Parathyroid adenoma (tissue), 2 donors: ENCODE results near the gene ISG20L2.

ENCODE experiments used
- H2AFZ ChIP-seq: fragments of 300-600 bp; sonication (generic); one replicate; pipeline ENCODE4 v1.7.0; 2017; ENCODE audit warnings: antibody characterized with exemption, mild to moderate bottlenecking
- H3K27ac ChIP-seq: fragments of 300-600 bp; sonication (generic); one replicate; pipeline ENCODE4 v1.7.0; 2017
- H3K27me3 ChIP-seq: fragments of 300-600 bp; sonication (generic); one replicate; pipeline ENCODE4 v1.7.0; 2017; ENCODE audit warnings: low read length; ENCODE audit not compliant: control insufficient read depth, insufficient read depth
- H3K36me3 ChIP-seq: fragments of 300-600 bp; sonication (generic); one replicate; pipeline ENCODE4 v1.7.0; 2017; ENCODE audit warnings: low read length; ENCODE audit not compliant: control insufficient read depth, insufficient read depth
- H3K4me1 ChIP-seq: fragments of 300-600 bp; sonication (generic); one replicate; pipeline ENCODE4 v1.7.0; 2017; ENCODE audit warnings: control low read depth
- H3K4me2 ChIP-seq: fragments of 300-600 bp; sonication (generic); one replicate; pipeline ENCODE4 v1.7.0; 2017; ENCODE audit warnings: low read length
- H3K4me3 ChIP-seq: fragments of 300-600 bp; sonication (generic); one replicate; pipeline ENCODE4 v1.7.0; 2017; ENCODE audit warnings: low read depth, low read length
- H3K79me2 ChIP-seq: fragments of 300-600 bp; sonication (generic); one replicate; pipeline ENCODE4 v1.7.0; 2017; ENCODE audit warnings: control low read depth
- H3K9ac ChIP-seq: fragments of 300-600 bp; sonication (generic); one replicate; pipeline ENCODE4 v1.7.0; 2017; ENCODE audit warnings: mild to moderate bottlenecking
- H3K9me3 ChIP-seq: fragments of 300-600 bp; sonication (generic); one replicate; pipeline ENCODE4 v1.7.0; 2017; ENCODE audit warnings: low read length; ENCODE audit not compliant: control insufficient read depth
- CTCF ChIP-seq: fragments of 300-600 bp; sonication (generic); IDR thresholded peaks from one replicate; pipeline ENCODE4 v1.7.0; 2017; ENCODE audit warnings: antibody characterized with exemption, mild to moderate bottlenecking
- donor health status: primary hyperparathyroidism.

Gene ISG20L2

DNA sequence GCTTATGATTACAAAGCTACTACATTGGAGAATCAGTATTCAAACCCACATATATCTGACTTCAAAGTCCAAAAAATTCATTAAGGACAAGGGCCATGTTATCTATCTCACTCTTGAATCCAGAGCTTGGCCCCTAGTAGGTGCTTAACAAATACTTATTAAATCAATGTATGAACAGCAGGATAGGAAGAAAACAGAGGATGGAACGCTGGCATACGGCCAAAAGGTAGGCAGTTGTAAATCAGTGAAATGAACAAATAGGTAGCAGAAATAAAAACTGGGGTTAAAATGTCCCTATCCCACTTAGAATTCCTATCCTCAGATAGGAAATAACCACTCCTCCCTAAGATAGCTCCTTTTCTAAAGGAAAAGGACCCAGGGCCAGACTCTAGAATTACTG lies 10.3 kb upstream of the ISG20L2 start:
- TF ChIP-seq CTCF = no peak
- no peak overlapping the region for H3K4me2 ChIP-seq
- no peaks in the 10 kb centered on the region for H3K79me2 ChIP-seq
- no peaks in the 10 kb centered on the region for H3K9me3 ChIP-seq
- no peak overlapping the region for H3K27ac ChIP-seq
- peaks cover 4% of the 10 kb centered on the region for H3K4me1 ChIP-seq
- H3K27me3 ChIP-seq = no peaks in the 10 kb centered on the region
- no peak overlapping the region for H2AFZ ChIP-seq
- H3K9ac ChIP-seq = no peak overlapping the region
- H3K4me3 ChIP-seq = no peak overlapping the region
- no peaks in the 10 kb centered on the region for H3K36me3 ChIP-seq

GRCh38 chr1:156738407-156738806 lies 9.8 kb upstream of the ISG20L2 start:
- Histone ChIP-seq H3K36me3 (no peaks in the 10 kb centered on the region), H3K9ac (no peak overlapping the region), H3K4me2 (no peak overlapping the region), H3K4me3 (no peak overlapping the region), H3K27me3 (no peaks in the 10 kb centered on the region), H3K27ac (no peak overlapping the region), H3K4me1 (peaks cover 4% of the 10 kb centered on the region), H3K9me3 (no peaks in the 10 kb centered on the region), H2AFZ (no peak overlapping the region), H3K79me2 (no peaks in the 10 kb centered on the region)
- no peak for TF ChIP-seq CTCF

GRCh38 chr1:156733989-156734584 lies 5.5 kb upstream of the ISG20L2 start:
- Histone ChIP-seq H3K79me2 (no peaks in the 10 kb centered on the region), H3K9me3 (no peaks in the 10 kb centered on the region), H3K27ac (no peak overlapping the region), H2AFZ (no peak overlapping the region), H3K4me3 (no peak overlapping the region), H3K9ac (no peak overlapping the region), H3K4me2 (no peak overlapping the region), H3K27me3 (no peaks in the 10 kb centered on the region), H3K4me1 (no peaks in the 10 kb centered on the region), H3K36me3 (no peaks in the 10 kb centered on the region)
- no peak for TF ChIP-seq CTCF

DNA sequence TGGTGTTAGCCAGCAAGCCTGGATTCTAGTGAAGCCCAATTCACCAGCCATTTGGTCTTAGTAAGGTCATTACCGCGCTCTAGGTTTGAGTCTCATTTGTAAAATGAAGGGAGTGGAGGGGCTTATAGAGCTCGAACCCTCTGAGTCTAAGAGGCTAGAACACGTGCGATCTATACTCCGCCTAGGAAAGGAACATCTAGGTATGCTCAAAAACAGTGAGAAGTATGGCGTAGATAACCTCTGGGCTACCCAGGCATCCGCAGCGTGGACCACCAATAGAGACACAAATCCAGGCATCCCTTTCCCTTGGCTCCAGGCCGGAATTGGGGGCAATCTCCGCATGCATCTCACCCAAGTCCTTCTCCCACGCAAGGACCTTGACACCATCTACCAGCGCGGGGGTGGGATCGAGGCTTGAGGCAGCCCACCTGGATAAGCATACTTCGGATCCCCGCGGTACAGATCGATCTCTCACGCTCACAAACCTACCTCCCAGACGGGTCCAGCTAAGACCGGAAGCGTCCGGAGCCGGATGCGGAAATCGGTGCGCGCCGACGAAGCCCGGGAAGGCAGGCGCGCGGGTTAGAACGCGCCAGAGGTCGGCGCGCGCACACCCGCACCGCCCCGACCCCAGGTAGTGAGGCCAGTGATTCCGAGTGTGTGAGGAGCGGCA lies 504 bp downstream of the ISG20L2 start, which contains the start of gene METTL25B:
METTL25B (plus strand) TSS at position 544 of the 673 bp plus-strand sequence. CDS start 636 bp downstream, outside the sequence.
- TF ChIP-seq CTCF = no peak
- no peaks in the 10 kb centered on the region for H3K9me3 ChIP-seq
- H3K9ac ChIP-seq = peak within 1 kb of the TSS; percentile 76
- no peaks in the 10 kb centered on the region for H3K27me3 ChIP-seq
- H3K4me2 ChIP-seq = peak within 1 kb of the TSS; percentile 97
- peak within 1 kb of the TSS; percentile 91 for H3K27ac ChIP-seq
- peak within 1 kb of the TSS; percentile 95 for H3K4me3 ChIP-seq
- no peaks in the 10 kb centered on the region for H3K36me3 ChIP-seq
- H2AFZ ChIP-seq = peak within 1 kb of the TSS; percentile 76
- H3K4me1 ChIP-seq = no peaks in the 10 kb centered on the region
- peaks cover 14% of the 10 kb centered on the region for H3K79me2 ChIP-seq

- Histone ChIP-seq H3K4me2 (peak overlapping the region; percentile 69), H3K36me3 (no peaks in the 10 kb centered on the region), H3K79me2 (peaks cover 14% of the 10 kb centered on the region), H3K4me3 (peak overlapping the region; percentile 68), H2AFZ (no peak overlapping the region), H3K9ac (no peak overlapping the region), H3K27ac (no peak overlapping the region), H3K4me1 (no peaks in the 10 kb centered on the region), H3K27me3 (no peaks in the 10 kb centered on the region), H3K9me3 (no peaks in the 10 kb centered on the region)
- no peak for TF ChIP-seq CTCF
These were observed 1.1 kb downstream of the ISG20L2 start for GRCh38 chr1:156727492-156727891.
